SK-N-SH (cell line): ENCODE results near the gene MAPT. TPM values are rescaled to one million over a fixed set of nuclear protein-coding genes. Genes with fewer than 3 reads are reported as not detected.

Experiments
- CTCF ChIA-PET: fragments of 300-600, 350-600 bp; formaldehyde crosslinking; extraction: SDS; loops from one replicate; lab custom pipeline; 2021; lab: Yijun Ruan, JAX
- POLR2A ChIA-PET: fragments of 350-600 bp; sonication (Branson Sonifier 250); formaldehyde crosslinking; extraction: SDS; loops from one replicate; lab custom pipeline; 2020; ENCODE audit warnings: antibody characterized with exemption, inconsistent platforms; lab: Yijun Ruan, JAX
- DNase-seq: peaks from one replicate; pipeline ENCODE4 v3.0.0; 2012
- H2AFZ ChIP-seq: fragments of 200-600 bp; sonication (generic); 2 replicates; pipeline ENCODE4 v1.8.1; 2016; ENCODE audit warnings: antibody characterized with exemption, mild to moderate bottlenecking, low read depth
- H3F3A ChIP-seq: fragments of 200-600 bp; sonication (generic); replicated peaks from 2 replicates; pipeline ENCODE3; 2016; ENCODE audit warnings: antibody characterized with exemption, mild to moderate bottlenecking; ENCODE audit not compliant: insufficient read depth
- H3K27ac ChIP-seq, 2 experiments: fragments of 200-500 bp in 1 of 2; fragments of 200-600 bp in 1 of 2; sonication (Bioruptor generic) in 1 of 2; sonication (generic), shearing (Covaris generic) in 1 of 2; 2 replicates each; pipeline versions ENCODE4 v1.5.1 to v1.6.1; 2014 to 2016; ENCODE audit warnings: low read depth in 2 of 2, inconsistent platforms in 1 of 2, low read length in 1 of 2, mild to moderate bottlenecking in 1 of 2, mixed read lengths in 1 of 2
- H3K27me3 ChIP-seq: fragments of 200-600 bp; sonication (generic), shearing (Covaris generic); 2 replicates; pipeline ENCODE4 v1.6.1; 2016; ENCODE audit warnings: mixed run types; ENCODE audit not compliant: insufficient read depth
- H3K36me3 ChIP-seq, 2 experiments: fragments of 200-500 bp in 1 of 2; fragments of 200-600 bp in 1 of 2; sonication (Bioruptor generic) in 1 of 2; sonication (generic) in 1 of 2; replicated peaks in 1 of 2; 2 replicates each; pipeline versions ENCODE3 to v1.5.1; 2014 to 2016; ENCODE audit warnings: low read length in 1 of 2, mild to moderate bottlenecking in 1 of 2; ENCODE audit not compliant: insufficient read depth in 2 of 2, control insufficient read depth in 1 of 2
- H3K4me1 ChIP-seq, 2 experiments: fragments of 200-500 bp in 1 of 2; fragments of 200-600 bp in 1 of 2; sonication (Bioruptor generic) in 1 of 2; sonication (generic), shearing (Covaris generic) in 1 of 2; 2 replicates each; pipeline versions ENCODE4 v1.5.1 to v1.6.1; 2014 to 2016; ENCODE audit warnings: low read depth in 1 of 2, low read length in 1 of 2, mixed run types in 1 of 2; ENCODE audit not compliant: insufficient read depth in 2 of 2, control insufficient read depth in 1 of 2
- H3K4me2 ChIP-seq: fragments of 200-600 bp; sonication (generic), shearing (Covaris generic); 2 replicates; pipeline ENCODE4 v1.6.1; 2017; ENCODE audit warnings: mixed run types
- H3K4me3 ChIP-seq, 2 experiments: fragments of 200-500 bp in 1 of 2; fragments of 200-600 bp in 1 of 2; sonication (Bioruptor generic) in 1 of 2; sonication (generic), shearing (Covaris generic) in 1 of 2; 2 replicates each; pipeline versions ENCODE4 v1.5.1 to v1.8.1; 2014 to 2016; ENCODE audit warnings: low read depth in 2 of 2, inconsistent platforms in 1 of 2, low read length in 1 of 2, mild to moderate bottlenecking in 1 of 2, mixed read lengths in 1 of 2, moderate library complexity in 1 of 2
- H3K79me2 ChIP-seq: fragments of 200-600 bp; sonication (generic); 2 replicates; pipeline ENCODE4 v1.8.1; 2017; ENCODE audit warnings: mild to moderate bottlenecking; ENCODE audit not compliant: insufficient read depth
- H3K9ac ChIP-seq: fragments of 200-600 bp; sonication (generic); 2 replicates; pipeline ENCODE4 v1.6.1; 2017; ENCODE audit warnings: mixed run types
- H3K9me2 ChIP-seq: fragments of 200-600 bp; sonication (generic); 2 replicates; pipeline ENCODE4 v1.6.1; 2017; ENCODE audit warnings: mixed run types
- H3K9me3 ChIP-seq: fragments of 200-600 bp; sonication (generic); 2 replicates; pipeline ENCODE4 v1.6.1; 2017; ENCODE audit warnings: mixed run types, mild to moderate bottlenecking, moderate library complexity
- H4K20me1 ChIP-seq: fragments of 200-600 bp; sonication (generic); 2 replicates; pipeline ENCODE4 v1.6.1; 2017; ENCODE audit warnings: mild to moderate bottlenecking, mixed run types; ENCODE audit not compliant: insufficient read depth
- ELF1 ChIP-seq: IDR thresholded peaks from 2 replicates; pipeline ENCODE4 v1.4.0; 2012
- EZH2phosphoT487 ChIP-seq: fragments of 200-600 bp; sonication (generic); IDR thresholded peaks from 2 replicates; pipeline ENCODE4 v1.6.1; 2017; ENCODE audit warnings: low read depth, mixed run types, mild to moderate bottlenecking, antibody characterized with exemption, moderate library complexity, borderline replicate concordance
- FOSL2 ChIP-seq: IDR thresholded peaks from 2 replicates; pipeline ENCODE4 v1.4.0; 2012; ENCODE audit warnings: low read depth, mild to moderate bottlenecking, moderate library complexity, borderline replicate concordance
- FOXJ3 ChIP-seq: sonication (generic); formaldehyde crosslinking; IDR thresholded peaks from 2 replicates; pipeline ENCODE4 v1.5.1; 2020; ENCODE audit warnings: mild to moderate bottlenecking, missing genetic modification reagents
- FOXM1 ChIP-seq: IDR thresholded peaks from 2 replicates; pipeline ENCODE4 v1.4.0; 2012; ENCODE audit warnings: low read depth, mild to moderate bottlenecking
- JUND ChIP-seq: IDR thresholded peaks from 2 replicates; pipeline ENCODE4 v1.4.0; 2012
- MEF2A ChIP-seq: IDR thresholded peaks from 2 replicates; pipeline ENCODE4 v1.4.0; 2012; ENCODE audit warnings: low read depth, borderline replicate concordance
- NRF1 ChIP-seq: IDR thresholded peaks from 2 replicates; pipeline ENCODE4 v1.6.1; 2012; ENCODE audit warnings: low read depth, mild to moderate bottlenecking, low read length
- RCOR1 ChIP-seq: fragments of 150-350 bp; IDR thresholded peaks from 2 replicates; pipeline ENCODE4 v1.6.1; 2017; ENCODE audit warnings: antibody characterized with exemption, low read length
- RFX5 ChIP-seq: IDR thresholded peaks from 2 replicates; pipeline ENCODE4 v1.6.1; 2012; ENCODE audit warnings: mild to moderate bottlenecking, improper control_type of control experiment, low read length
- RXRA ChIP-seq: IDR thresholded peaks from 2 replicates; pipeline ENCODE4 v1.4.0; 2012; ENCODE audit warnings: low read depth, mild to moderate bottlenecking, borderline replicate concordance
- SIN3A ChIP-seq: IDR thresholded peaks from 2 replicates; pipeline ENCODE4 v1.6.1; 2012; ENCODE audit warnings: low read depth, mild to moderate bottlenecking, low read length, moderate library complexity, borderline replicate concordance
- SMC3 ChIP-seq: IDR thresholded peaks from 2 replicates; pipeline ENCODE4 v1.6.1; 2012; ENCODE audit warnings: low read depth, low read length, improper control_type of control experiment
- TAF1 ChIP-seq: IDR thresholded peaks from 2 replicates; pipeline ENCODE4 v1.6.1; 2012; ENCODE audit warnings: low read depth, mild to moderate bottlenecking, low read length, moderate library complexity, borderline replicate concordance
- TCF12 ChIP-seq: IDR thresholded peaks from 2 replicates; pipeline ENCODE4 v1.4.0; 2012
- WGBS: methylation state at CpG from one replicate; pipeline ENCODE4 v1.1.6; 2017; ENCODE audit warnings: low lambda C conversion rate; 5-methylcytosine and 5-hydroxymethylcytosine counted together
- polyA plus RNA-seq, 3 experiments: library from polyadenylated mRNA; depleted of rRNA; stranded (reverse); fragments of >200 nt; gene quantifications; 2 replicates each; pipeline ENCODE4 v1.2.3, GENCODE V29; 2012
- TF ChIP-seq, protein P1 (sequence below): fragments of 150-350 bp; IDR thresholded peaks from 2 replicates; pipeline ENCODE4 v1.6.1; 2016; ENCODE audit warnings: mild to moderate bottlenecking, low read depth, low read length
- TF ChIP-seq, protein P2 (sequence below): IDR thresholded peaks from 2 replicates; pipeline ENCODE4 v1.4.0; 2012; ENCODE audit warnings: low read depth, borderline replicate concordance
- TF ChIP-seq, protein P3 (sequence below): fragments of 200-600 bp; sonication (generic); IDR thresholded peaks from 2 replicates; pipeline ENCODE4 v1.6.1; 2017; ENCODE audit warnings: antibody characterized with exemption, mild to moderate bottlenecking, moderate library complexity
- TF ChIP-seq, protein P4 (sequence below): IDR thresholded peaks from 2 replicates; pipeline ENCODE4 v1.4.0; 2012; ENCODE audit warnings: low read depth

Gene MAPT
- polyA plus RNA-seq, 1 of the 3 experiments (the other 2 are of a cell fraction): 0.74 TPM

DNA sequence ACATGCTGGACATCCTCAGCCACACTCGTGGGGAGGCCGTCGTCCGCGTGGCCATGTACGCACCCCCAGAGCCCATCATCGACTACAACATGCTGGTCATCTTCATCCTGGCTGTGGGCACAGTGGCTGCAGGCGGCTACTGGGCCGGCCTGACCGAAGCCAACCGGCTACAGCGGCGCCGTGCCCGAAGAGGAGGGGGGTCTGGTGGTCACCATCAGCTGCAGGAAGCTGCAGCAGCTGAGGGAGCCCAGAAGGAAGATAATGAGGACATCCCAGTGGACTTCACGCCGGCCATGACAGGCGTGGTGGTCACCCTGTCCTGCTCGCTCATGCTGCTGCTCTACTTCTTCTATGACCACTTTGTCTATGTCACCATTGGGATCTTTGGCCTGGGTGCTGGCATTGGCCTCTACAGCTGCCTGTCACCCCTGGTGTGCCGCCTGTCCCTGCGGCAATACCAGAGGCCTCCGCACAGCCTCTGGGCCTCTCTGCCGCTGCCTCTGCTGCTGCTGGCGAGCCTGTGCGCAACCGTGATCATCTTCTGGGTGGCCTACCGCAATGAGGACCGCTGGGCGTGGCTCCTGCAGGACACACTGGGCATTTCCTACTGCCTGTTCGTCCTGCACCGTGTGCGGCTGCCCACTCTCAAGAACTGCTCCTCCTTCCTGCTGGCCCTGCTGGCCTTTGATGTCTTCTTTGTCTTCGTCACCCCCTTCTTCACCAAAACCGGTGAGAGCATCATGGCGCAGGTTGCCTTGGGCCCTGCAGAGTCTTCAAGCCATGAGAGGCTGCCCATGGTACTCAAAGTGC, 48.8 kb upstream of the MAPT start (continued):
- TF ChIP-seq EZH2phosphoT487 (no peak), FOXJ3 (CRISPR knock-in tag) (no peak)
- TF ChIP-seq, protein P1, sequence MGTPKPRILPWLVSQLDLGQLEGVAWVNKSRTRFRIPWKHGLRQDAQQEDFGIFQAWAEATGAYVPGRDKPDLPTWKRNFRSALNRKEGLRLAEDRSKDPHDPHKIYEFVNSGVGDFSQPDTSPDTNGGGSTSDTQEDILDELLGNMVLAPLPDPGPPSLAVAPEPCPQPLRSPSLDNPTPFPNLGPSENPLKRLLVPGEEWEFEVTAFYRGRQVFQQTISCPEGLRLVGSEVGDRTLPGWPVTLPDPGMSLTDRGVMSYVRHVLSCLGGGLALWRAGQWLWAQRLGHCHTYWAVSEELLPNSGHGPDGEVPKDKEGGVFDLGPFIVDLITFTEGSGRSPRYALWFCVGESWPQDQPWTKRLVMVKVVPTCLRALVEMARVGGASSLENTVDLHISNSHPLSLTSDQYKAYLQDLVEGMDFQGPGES: no peak

DNA sequence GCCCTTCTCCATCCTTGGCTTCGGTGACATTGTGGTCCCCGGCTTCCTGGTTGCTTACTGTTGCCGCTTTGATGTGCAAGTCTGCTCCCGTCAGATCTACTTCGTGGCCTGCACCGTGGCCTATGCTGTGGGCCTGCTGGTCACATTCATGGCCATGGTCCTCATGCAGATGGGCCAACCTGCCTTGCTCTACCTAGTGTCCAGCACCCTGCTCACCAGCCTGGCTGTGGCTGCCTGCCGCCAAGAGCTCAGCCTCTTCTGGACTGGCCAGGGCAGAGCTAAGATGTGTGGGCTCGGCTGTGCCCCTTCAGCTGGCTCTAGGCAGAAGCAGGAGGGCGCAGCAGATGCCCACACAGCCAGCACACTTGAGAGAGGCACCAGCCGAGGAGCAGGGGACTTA, 48.1 kb upstream of the MAPT start:
- Histone ChIP-seq H3K4me2 (no peak overlapping the region), H3K9me3 (no peaks in the 10 kb centered on the region), H3K79me2 (no peaks in the 10 kb centered on the region), H2AFZ (no peak overlapping the region), H3K36me3 (no peaks in the 10 kb centered on the region), H3K4me1 (peaks cover 0 to 18% of the 10 kb centered on the region in 2 experiments; a peak in 1 of 4 replicates), H3K4me3 (no peak overlapping the region), H3K27me3 (peaks cover 6% of the 10 kb centered on the region), H3K9ac (no peak overlapping the region), H4K20me1 (no peaks in the 10 kb centered on the region), H3K9me2 (no peaks in the 10 kb centered on the region), H3F3A (no peaks in the 10 kb centered on the region), H3K27ac (no peak overlapping the region)
- DNase-seq: no peak
- TF ChIP-seq SIN3A (no peak), MEF2A (no peak), TCF12 (no peak), RXRA (no peak), TAF1 (no peak), SMC3 (no peak), RFX5 (no peak), JUND (no peak), NRF1 (no peak), FOXM1 (no peak), ELF1 (no peak), RCOR1 (no peak), FOSL2 (no peak)
- TF ChIP-seq, protein P2, sequence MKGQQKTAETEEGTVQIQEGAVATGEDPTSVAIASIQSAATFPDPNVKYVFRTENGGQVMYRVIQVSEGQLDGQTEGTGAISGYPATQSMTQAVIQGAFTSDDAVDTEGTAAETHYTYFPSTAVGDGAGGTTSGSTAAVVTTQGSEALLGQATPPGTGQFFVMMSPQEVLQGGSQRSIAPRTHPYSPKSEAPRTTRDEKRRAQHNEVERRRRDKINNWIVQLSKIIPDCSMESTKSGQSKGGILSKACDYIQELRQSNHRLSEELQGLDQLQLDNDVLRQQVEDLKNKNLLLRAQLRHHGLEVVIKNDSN: no peak
- TF ChIP-seq, protein P3, sequence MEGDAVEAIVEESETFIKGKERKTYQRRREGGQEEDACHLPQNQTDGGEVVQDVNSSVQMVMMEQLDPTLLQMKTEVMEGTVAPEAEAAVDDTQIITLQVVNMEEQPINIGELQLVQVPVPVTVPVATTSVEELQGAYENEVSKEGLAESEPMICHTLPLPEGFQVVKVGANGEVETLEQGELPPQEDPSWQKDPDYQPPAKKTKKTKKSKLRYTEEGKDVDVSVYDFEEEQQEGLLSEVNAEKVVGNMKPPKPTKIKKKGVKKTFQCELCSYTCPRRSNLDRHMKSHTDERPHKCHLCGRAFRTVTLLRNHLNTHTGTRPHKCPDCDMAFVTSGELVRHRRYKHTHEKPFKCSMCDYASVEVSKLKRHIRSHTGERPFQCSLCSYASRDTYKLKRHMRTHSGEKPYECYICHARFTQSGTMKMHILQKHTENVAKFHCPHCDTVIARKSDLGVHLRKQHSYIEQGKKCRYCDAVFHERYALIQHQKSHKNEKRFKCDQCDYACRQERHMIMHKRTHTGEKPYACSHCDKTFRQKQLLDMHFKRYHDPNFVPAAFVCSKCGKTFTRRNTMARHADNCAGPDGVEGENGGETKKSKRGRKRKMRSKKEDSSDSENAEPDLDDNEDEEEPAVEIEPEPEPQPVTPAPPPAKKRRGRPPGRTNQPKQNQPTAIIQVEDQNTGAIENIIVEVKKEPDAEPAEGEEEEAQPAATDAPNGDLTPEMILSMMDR: no peak
- TF ChIP-seq, protein P4, sequence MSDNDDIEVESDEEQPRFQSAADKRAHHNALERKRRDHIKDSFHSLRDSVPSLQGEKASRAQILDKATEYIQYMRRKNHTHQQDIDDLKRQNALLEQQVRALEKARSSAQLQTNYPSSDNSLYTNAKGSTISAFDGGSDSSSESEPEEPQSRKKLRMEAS: no peak
- ChIA-PET CTCF (interaction anchor here (1.2 to 17.2 kb wide), 2 partner anchors 15 to 63 kb away, joined by 4 to 327 read pairs; no protein-coding TSS in a partner anchor), POLR2A (no interaction called here)
- 71% methylated on average over 9 of the region's 10 CpGs for WGBS
